Measurements from ENCODE around the gene ARL9. TPM values are rescaled to one million over a fixed set of nuclear protein-coding genes. Genes with fewer than 3 reads are reported as not detected.

ARL9 gene
- total RNA-seq, 1 donor = 0.09 TPM

DNA sequence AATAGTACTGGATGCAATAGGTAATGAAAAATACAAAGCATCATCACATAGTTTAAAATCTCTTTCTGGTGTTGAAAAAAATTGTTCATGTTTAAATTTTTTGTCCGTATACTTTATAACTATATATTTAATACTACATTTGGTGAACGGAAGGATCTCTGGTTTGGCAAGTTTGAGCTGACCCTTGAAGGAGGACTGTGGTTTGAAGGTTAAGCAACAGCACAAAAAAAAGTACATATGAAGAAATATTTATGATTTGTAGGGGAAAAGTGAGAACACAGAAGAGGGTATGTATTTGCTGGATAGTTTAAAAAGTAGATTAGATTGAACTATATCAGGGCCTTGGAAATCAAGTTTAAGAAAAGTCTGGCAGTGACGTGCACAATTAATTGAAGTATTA is 24.9 kb upstream of the ARL9 start:
- DNase-seq (ENCODE audit: low read depth) = no peak
- no peak overlapping the region for H3K4me3 ChIP-seq (ENCODE audit: low read depth, low read length)
- TF ChIP-seq, protein P1, sequence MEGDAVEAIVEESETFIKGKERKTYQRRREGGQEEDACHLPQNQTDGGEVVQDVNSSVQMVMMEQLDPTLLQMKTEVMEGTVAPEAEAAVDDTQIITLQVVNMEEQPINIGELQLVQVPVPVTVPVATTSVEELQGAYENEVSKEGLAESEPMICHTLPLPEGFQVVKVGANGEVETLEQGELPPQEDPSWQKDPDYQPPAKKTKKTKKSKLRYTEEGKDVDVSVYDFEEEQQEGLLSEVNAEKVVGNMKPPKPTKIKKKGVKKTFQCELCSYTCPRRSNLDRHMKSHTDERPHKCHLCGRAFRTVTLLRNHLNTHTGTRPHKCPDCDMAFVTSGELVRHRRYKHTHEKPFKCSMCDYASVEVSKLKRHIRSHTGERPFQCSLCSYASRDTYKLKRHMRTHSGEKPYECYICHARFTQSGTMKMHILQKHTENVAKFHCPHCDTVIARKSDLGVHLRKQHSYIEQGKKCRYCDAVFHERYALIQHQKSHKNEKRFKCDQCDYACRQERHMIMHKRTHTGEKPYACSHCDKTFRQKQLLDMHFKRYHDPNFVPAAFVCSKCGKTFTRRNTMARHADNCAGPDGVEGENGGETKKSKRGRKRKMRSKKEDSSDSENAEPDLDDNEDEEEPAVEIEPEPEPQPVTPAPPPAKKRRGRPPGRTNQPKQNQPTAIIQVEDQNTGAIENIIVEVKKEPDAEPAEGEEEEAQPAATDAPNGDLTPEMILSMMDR (IDR thresholded peaks at IDR 0.05; ENCODE audit: insufficient read depth, low read length) = no peak

DNA sequence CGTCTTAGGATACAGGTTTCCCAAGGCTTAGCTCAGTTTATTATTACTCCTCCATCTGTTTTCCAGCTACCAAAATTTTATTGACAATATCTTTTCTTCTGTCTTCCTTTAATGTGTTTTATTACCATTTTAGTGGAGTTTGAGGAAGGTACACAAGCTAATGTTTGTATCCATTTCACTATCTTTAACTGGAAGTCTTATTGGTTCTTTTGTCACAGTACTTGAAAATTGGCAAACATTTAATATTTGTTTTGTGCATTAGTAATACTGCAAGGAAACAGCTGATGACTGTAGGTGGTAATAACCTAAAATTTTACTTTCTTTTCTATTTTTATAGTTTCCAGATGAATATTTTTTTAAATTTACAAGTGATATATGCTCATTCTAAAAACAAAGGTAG is 9.3 kb upstream of the ARL9 start:
- TF ChIP-seq, protein P1 (IDR thresholded peaks at IDR 0.05; ENCODE audit: insufficient read depth, low read length) = no peak
- DNase-seq (ENCODE audit: low read depth) = no peak
- no peak overlapping the region for H3K4me3 ChIP-seq (ENCODE audit: low read depth, low read length)

DNA sequence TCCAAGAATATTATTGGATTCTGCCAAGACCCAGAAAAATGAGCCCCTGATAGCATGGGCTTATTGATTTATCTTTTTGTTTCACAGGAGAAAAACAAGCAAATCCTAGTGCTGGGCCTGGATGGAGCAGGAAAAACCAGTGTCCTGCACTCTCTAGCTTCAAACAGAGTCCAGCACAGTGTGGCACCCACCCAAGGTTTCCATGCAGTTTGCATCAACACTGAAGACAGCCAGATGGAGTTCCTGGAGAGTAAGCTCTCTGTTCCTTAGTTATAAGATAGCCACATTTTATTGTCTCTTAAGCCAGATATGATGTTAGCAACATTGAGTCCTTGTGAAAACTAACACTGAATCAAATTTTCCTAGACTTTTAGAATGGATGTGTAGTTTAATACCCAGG is 5.5 kb downstream of the ARL9 start:
- TF ChIP-seq, protein P1 (IDR thresholded peaks at IDR 0.05; ENCODE audit: insufficient read depth, low read length) = no peak
- peak; percentile 32 for DNase-seq (ENCODE audit: low read depth)
- H3K4me3 ChIP-seq (ENCODE audit: low read depth, low read length) = no peak overlapping the region

DNA sequence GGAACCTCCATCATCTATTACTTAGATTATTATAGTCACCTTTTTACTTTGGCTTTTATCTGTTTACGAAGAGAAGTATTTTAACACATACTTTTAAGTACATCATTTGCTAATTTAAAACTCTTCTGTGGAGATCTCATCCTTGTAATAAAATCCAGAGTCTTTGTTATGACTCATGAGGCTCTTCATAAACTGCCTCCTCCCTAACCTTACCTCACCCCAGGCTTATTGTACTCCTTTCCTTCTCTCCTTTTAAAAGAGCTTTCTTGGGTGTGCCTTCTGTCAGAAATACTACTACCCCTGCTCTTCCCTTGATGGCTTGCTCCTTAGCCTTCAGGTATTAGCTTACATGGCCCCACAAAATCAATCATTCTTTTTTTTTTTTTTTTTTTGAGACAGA is 6.6 kb downstream of the ARL9 start:
- TF ChIP-seq, protein P1 (IDR thresholded peaks at IDR 0.05; ENCODE audit: insufficient read depth, low read length) = no peak
- H3K4me3 ChIP-seq (ENCODE audit: low read depth, low read length) = no peak overlapping the region
- peak; percentile 5 for DNase-seq (ENCODE audit: low read depth)

DNA sequence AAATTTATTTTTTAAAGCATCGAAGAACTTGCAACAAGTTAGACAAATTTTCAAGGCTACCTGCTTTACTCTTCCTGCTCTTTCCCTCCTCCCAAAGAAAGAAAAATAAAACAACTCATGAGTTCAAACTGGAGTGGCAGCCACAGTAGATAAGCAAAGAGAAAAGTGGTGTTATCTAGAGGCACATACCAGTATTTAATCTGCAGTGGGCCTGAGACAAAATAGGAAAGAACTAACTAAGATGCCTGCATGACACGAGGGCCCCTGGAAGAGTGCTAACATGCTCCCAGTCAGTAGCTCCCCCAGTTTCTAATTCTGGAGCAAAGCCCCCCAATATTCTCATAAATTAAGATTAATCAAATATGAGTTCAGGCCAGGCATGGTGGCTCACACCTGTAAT is 7.9 kb downstream of the ARL9 start:
- TF ChIP-seq, protein P1 (IDR thresholded peaks at IDR 0.05; ENCODE audit: insufficient read depth, low read length) = no peak
- H3K4me3 ChIP-seq (ENCODE audit: low read depth, low read length) = no peak overlapping the region
- DNase-seq (ENCODE audit: low read depth) = no peak

DNA sequence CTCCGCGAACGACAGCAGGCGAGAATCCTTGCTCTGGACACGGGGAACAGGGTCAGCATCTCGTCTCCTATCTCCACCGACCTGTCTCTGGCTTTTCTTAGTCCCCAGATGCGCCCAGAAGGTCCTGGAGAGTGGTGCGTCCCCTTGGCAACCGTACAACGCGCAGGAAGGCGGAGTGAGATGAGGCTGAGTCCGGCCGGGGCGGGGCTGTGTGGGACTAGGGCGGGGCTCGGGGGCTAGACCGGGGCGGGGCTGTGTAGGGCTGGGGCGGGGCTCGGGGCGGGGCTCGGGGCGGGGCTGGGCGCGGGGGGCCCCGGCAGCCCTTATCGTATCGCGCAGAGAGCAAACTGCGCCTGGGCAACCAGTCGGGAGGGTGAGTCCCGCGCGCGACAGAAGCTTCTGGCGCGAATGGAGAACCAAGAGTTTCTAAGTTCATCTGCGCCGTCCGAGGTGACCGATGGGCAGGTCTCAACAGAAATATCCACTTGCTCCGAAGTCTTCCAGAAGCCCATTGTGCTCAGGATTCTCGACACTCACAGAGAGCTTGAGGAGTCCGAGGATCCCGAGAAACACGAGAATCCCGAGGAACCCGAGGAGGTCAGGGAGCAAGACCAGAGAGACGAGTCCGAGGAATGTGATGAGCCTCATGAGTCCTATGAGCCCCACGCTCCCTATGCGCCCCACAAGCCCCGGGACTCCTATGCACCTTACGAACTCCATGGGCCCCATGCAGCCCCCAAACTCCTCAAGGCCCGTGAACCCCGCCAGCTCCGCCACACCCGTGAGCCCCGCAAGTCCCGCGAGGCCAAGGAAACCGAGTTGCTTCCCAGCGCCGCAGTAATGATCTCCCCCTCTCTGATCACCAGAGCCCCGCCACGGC is 24.9 kb downstream of the ARL9 start:
- H3K4me3 ChIP-seq (ENCODE audit: low read depth, low read length) = peak overlapping the region; percentile 67
- peak; percentile 51 for DNase-seq (ENCODE audit: low read depth)
- TF ChIP-seq, protein P1 (IDR thresholded peaks at IDR 0.05; ENCODE audit: insufficient read depth, low read length) = no peak
